Measurements from ENCODE around the gene PITX2.
"Not testable (repeated sequence)": the region's sequence is repeated elsewhere in the genome, so short reads cannot be mapped to it uniquely, and the experiment has no call there.

PITX2 gene

GRCh38 chr4:110610620-110610939 is 12.3 kb downstream of the PITX2 start:
- no peak for DNase-seq

DNA sequence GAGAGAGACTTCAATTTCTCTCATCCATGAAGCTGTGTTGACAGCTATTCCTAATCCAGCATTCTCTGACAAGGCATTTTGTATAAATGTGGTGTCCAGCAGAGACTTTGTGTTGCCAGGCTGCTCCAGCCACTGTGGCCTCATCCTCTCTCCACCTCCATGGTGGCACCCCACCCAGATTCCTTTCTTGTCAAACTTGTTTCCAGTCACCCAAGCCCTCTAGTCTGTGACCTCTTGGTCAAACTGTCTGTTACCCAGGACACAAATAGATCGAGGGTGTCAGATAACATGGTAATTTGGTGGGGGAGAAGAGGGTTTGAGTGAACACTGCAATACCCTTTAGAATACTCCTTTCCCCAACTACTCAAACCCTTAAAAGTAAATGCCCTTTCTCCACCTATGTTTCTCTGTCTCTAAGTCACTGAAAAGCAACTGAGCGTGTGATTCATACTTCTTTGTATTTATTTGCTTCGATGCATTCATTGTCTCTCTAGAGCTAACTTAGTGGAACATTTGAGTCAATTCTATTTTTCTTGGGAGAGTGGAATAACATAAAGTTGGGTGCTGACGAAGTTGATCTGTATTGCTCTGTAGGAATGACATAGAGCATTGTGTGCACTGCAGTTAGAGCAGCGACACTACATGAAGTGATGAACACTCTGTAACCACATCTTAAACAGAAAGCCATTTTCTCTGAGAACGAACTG is 13.7 kb downstream of the PITX2 start:
- DNase-seq: no peak

GRCh38 chr4:110605077-110605476 is 17.8 kb downstream of the PITX2 start:
- DNase-seq: no peak

- no peak for DNase-seq
These were observed 20.8 kb downstream of the PITX2 start for GRCh38 chr4:110602061-110602460.

GRCh38 chr4:110597582-110597981 is 25.3 kb downstream of the PITX2 start:
- no peak for DNase-seq

DNA sequence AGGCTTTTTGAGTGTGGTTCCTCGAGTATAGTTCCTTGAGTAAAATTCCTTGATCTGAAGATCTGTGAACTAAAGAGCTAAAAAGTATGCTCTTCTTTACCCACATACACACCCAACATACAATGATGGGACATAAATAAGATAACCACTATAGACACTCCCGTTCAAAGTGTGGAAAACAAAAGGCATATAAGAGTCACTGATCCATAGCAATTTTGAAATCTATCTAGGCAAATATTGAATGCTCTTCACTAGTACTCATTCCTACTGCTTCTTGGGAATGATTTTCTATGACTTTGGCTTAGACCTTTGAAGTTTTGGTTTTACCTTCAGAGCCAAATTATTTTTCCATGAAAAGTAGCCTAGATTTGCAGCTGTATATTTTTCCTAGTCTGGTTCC is 26.4 kb downstream of the PITX2 start:
- DNase-seq: no peak

DNA sequence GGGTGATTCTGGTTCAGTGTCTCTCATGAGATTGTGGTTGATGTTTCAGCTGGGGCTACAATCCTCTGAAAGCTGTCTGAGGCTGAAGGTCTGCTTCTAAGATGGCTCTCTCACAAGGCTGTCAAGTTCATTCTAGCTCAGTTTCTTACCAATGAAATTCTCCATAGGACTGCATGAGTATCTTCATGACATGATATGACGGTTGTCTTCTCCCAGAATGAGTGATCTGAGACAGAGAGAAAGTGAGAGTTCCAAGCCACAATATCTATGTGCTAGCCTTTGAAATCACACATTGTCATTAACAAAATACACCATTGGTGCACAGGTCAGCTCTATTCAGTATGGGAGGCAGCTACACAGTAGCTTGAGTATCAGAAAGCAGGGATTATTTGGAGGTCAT is 27.3 kb downstream of the PITX2 start:
- no peak for DNase-seq

DNA sequence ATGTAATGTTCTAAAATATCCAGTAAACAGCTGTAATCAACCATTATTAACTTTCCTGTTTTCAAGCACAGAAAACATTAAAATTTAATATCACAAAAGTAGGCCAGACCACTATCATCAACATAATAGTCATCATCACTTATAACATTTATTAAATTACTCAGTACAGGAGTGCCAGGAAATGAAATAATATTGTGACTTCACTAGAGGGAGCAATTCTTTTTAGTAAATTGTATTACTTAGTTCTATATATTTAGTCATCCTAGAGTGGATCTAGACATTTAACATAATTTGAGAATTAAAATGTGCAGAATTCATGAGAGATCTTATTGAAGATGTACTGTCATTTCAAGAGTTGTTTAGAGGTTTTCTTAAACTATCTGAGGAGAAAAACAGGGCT is 33.6 kb downstream of the PITX2 start:
- DNase-seq: no peak

GRCh38 chr4:110587666-110588285 is 35.1 kb downstream of the PITX2 start:
- DNase-seq: no peak

GRCh38 chr4:110586131-110586850 is 36.6 kb downstream of the PITX2 start:
- peak; percentile 24 for DNase-seq

- DNase-seq: not testable (repeated sequence)
These were observed 46.2 kb downstream of the PITX2 start for GRCh38 chr4:110576696-110577095.

Measured in NCI-H526 treated with DMSO at 0.1 percent for 48 hours (cell line).